HG03558 (cell line): ENCODE results near the gene RASL11B.
"Not testable (repeated sequence)": the region's sequence is repeated elsewhere in the genome, so short reads cannot be mapped to it uniquely, and the experiment has no call there.

ENCODE experiments used
- ATAC-seq: cut with Tn5 transposase; IDR thresholded peaks from one replicate; pipeline ENCODE4 v1.9.1; 2021; ENCODE audit warnings: moderate number of reproducible peaks; ENCODE audit not compliant: unreplicated experiment; ENCODE audit errors: extremely low read depth

Gene RASL11B

GRCh38 chr4:52861879-52862616 lies at the start of gene RASL11B:
Gene RASL11B, plus strand, starts transcription at chr4:52862317. Its CDS starts 191 bp downstream, at chr4:52862508.
- ATAC-seq: peak; percentile 96

GRCh38 chr4:52813546-52813945 lies 48.6 kb upstream of the RASL11B start:
- no peak for ATAC-seq

GRCh38 chr4:52822583-52822971 lies 39.5 kb upstream of the RASL11B start:
- ATAC-seq: no peak

- ATAC-seq: no peak
These were observed 39.0 kb upstream of the RASL11B start for GRCh38 chr4:52822972-52823701.

- no peak for ATAC-seq
These were observed 38.4 kb upstream of the RASL11B start for GRCh38 chr4:52823702-52824092.

GRCh38 chr4:52824270-52824602 lies 37.9 kb upstream of the RASL11B start:
- no peak for ATAC-seq

GRCh38 chr4:52824603-52825459 lies 37.3 kb upstream of the RASL11B start:
- no peak for ATAC-seq

- no peak for ATAC-seq
These were observed 36.5 kb upstream of the RASL11B start for GRCh38 chr4:52825460-52826090.

- no peak for ATAC-seq
These were observed 28.1 kb upstream of the RASL11B start for GRCh38 chr4:52833941-52834525.

- ATAC-seq: not testable (repeated sequence)
These were observed 27.3 kb upstream of the RASL11B start for GRCh38 chr4:52834641-52835456.

GRCh38 chr4:52836120-52836519 lies 26.0 kb upstream of the RASL11B start:
- ATAC-seq: no peak

- no peak for ATAC-seq
These were observed 25.4 kb upstream of the RASL11B start for GRCh38 chr4:52836678-52837077.

- ATAC-seq: no peak
These were observed 24.2 kb upstream of the RASL11B start for GRCh38 chr4:52837716-52838558.

GRCh38 chr4:52838729-52839586 lies 23.2 kb upstream of the RASL11B start:
- ATAC-seq: no peak

GRCh38 chr4:52840531-52841370 lies 21.4 kb upstream of the RASL11B start:
- no peak for ATAC-seq

- no peak for ATAC-seq
These were observed 20.2 kb upstream of the RASL11B start for GRCh38 chr4:52841682-52842456.
